Activated B cell treated with CpG ODN at 0.5 μM for 24 hours (primary cell): ENCODE data around the gene CETP. TPM values are rescaled to one million over a fixed set of nuclear protein-coding genes. Genes with fewer than 3 reads are reported as not detected.
A peak's percentile ranks its signal among the peaks of the same experiment; 100 is the strongest.
"Not testable (repeated sequence)": the region's sequence is repeated elsewhere in the genome, so short reads cannot be mapped to it uniquely, and the experiment has no call there.

ENCODE experiments used
- ATAC-seq: fragments of 200-7000 bp; cut with Tn5 transposase; one replicate; pipeline ENCODE4 v1.10.0; 2021; ENCODE audit warnings: low read depth, mild to moderate bottlenecking, moderate library complexity
- CTCF ChIA-PET: fragments of 350-600 bp; sonication (Branson Sonifier 250); formaldehyde crosslinking; loops from one replicate; lab custom pipeline; 2021; ENCODE audit warnings: antibody characterized with exemption; lab: Charles Lee
- POLR2A ChIA-PET: fragments of 350-600 bp; sonication (Branson Sonifier 250); formaldehyde crosslinking; loops from one replicate; lab custom pipeline; 2021; ENCODE audit warnings: antibody characterized with exemption; lab: Charles Lee
- DNase-seq: peaks from one replicate; pipeline ENCODE4 v3.0.0; 2022
- H3K27ac Mint-ChIP-seq: one replicate; pipeline ENCODE4 v1.8.0; 2020; ENCODE audit warnings: mixed read lengths
- H3K27me3 Mint-ChIP-seq: one replicate; pipeline ENCODE4 v1.8.0; 2021; ENCODE audit warnings: mixed read lengths
- H3K36me3 Mint-ChIP-seq: one replicate; pipeline ENCODE4 v1.8.0; 2021; ENCODE audit warnings: low read depth, mixed read lengths
- H3K4me1 Mint-ChIP-seq: one replicate; pipeline ENCODE4 v1.8.0; 2021; ENCODE audit warnings: mixed read lengths
- H3K4me3 Mint-ChIP-seq: one replicate; pipeline ENCODE4 v1.8.0; 2020; ENCODE audit warnings: mild to moderate bottlenecking, mixed read lengths
- H3K9me3 Mint-ChIP-seq: one replicate; pipeline ENCODE4 v1.8.0; 2020; ENCODE audit warnings: mixed read lengths
- CTCF ChIP-seq: fragments of 200-600 bp; IDR thresholded peaks from one replicate; pipeline ENCODE4 v1.8.0; 2022; ENCODE audit warnings: antibody characterized with exemption, mild to moderate bottlenecking
- intact Hi-C: fragments of 100-400 bp; cut with micrococcal nuclease; formaldehyde crosslinking; loops from one replicate; pipeline ENCODE4 v1.15.1; 2024
- total RNA-seq: library from RNA; stranded (reverse); gene quantifications from 2 replicates; pipeline ENCODE4 v1.2.3, GENCODE V29; 2022

CETP gene
- total RNA-seq, 1 donor from 2014 or later: 1.4 TPM

GRCh38 chr16:56988948-56989945 lies 27.5 kb downstream of the CETP start, which contains the start of gene NLRC5:
Gene NLRC5 (plus strand): TSS chr16:56989557. CDS start chr16:57020713, 31,156 bp downstream.
- Mint-ChIP-seq H3K4me1 (peaks cover 86% of the 10 kb centered on the region), H3K27me3 (no peaks in the 10 kb centered on the region), H3K36me3 (peaks cover 50% of the 10 kb centered on the region), H3K9me3 (no peaks in the 10 kb centered on the region), H3K27ac (peak within 1 kb of the TSS; percentile 93), H3K4me3 (peak within 1 kb of the TSS; percentile 96)
- intact Hi-C loops: no loop called here
- CTCF ChIA-PET: interaction anchor here (0.9 to 1.6 kb wide), 11 partner anchors 10 to 63 kb away, joined by 3 to 16 read pairs (median 4); no protein-coding TSS in a partner anchor
- no peak for TF ChIP-seq CTCF
- POLR2A ChIA-PET: interaction anchor here (0.6 to 10.4 kb wide), 23 partner anchors 8 to 253 kb away, joined by 3 to 233 read pairs (median 8); partner anchors contain the start of gene HERPUD1
- ATAC-seq (peak; percentile 89), DNase-seq (peak; percentile 76)

- ATAC-seq (no peak), DNase-seq (peak; percentile 9)
- Mint-ChIP-seq H3K9me3 (no peaks in the 10 kb centered on the region), H3K27ac (peak overlapping the region; percentile 93), H3K36me3 (peaks cover 49% of the 10 kb centered on the region), H3K27me3 (no peaks in the 10 kb centered on the region), H3K4me1 (peaks cover 86% of the 10 kb centered on the region), H3K4me3 (peak overlapping the region; percentile 96)
- TF ChIP-seq CTCF: no peak
- CTCF ChIA-PET: interaction anchor here (0.9 to 1.6 kb wide), 11 partner anchors 9 to 63 kb away, joined by 3 to 16 read pairs (median 4); no protein-coding TSS in a partner anchor
- intact Hi-C loops: loop anchor here (1.0 to 5.0 kb wide), 4 partner anchors 9 to 38 kb away; no protein-coding TSS in a partner anchor
- POLR2A ChIA-PET: interaction anchor here (0.9 to 10.4 kb wide), 18 partner anchors 9 to 80 kb away, joined by 3 to 233 read pairs (median 10); partner anchors contain the start of gene HERPUD1
Measured at GRCh38 chr16:56989988-56990387, 28.2 kb downstream of the CETP start.

GRCh38 chr16:56990407-56991286 lies 28.9 kb downstream of the CETP start:
- H3K36me3 Mint-ChIP-seq: peaks cover 52% of the 10 kb centered on the region
- POLR2A ChIA-PET: interaction anchor here (0.7 to 10.4 kb wide), 10 partner anchors 9 to 79 kb away, joined by 4 to 233 read pairs (median 14); no protein-coding TSS in a partner anchor

GRCh38 chr16:56992431-56992830 lies 30.7 kb downstream of the CETP start:
- H3K27ac Mint-ChIP-seq: peak overlapping the region; percentile 18
- peaks cover 79% of the 10 kb centered on the region for H3K4me1 Mint-ChIP-seq
- ATAC-seq, H3K27me3 Mint-ChIP-seq, H3K4me3 Mint-ChIP-seq, DNase-seq, H3K9me3 Mint-ChIP-seq: not testable (repeated sequence)
- intact Hi-C loops: loop anchor here (5.0 kb wide), 1 partner anchor 40 kb away; no protein-coding TSS in a partner anchor
- ChIA-PET POLR2A (interaction anchor here (0.6 to 2.1 kb wide), 6 partner anchors 13 to 56 kb away, joined by 4 to 8 read pairs (median 4); no protein-coding TSS in a partner anchor), CTCF (interaction anchor here (1.6 kb wide), 1 partner anchor 21 kb away, joined by 3 read pairs; no protein-coding TSS in a partner anchor)
- H3K36me3 Mint-ChIP-seq: peaks cover 63% of the 10 kb centered on the region

More at GRCh38 chr16:56990407-56991286, 28.9 kb downstream of the CETP start:
- Mint-ChIP-seq H3K4me3 (peak overlapping the region; percentile 96), H3K9me3 (no peaks in the 10 kb centered on the region), H3K27me3 (no peaks in the 10 kb centered on the region), H3K27ac (peak overlapping the region; percentile 93), H3K4me1 (peaks cover 85% of the 10 kb centered on the region)
- no peak for TF ChIP-seq CTCF
- DNase-seq (peak; percentile 12), ATAC-seq (no peak)
- intact Hi-C loops: loop anchor here (1.0 to 5.0 kb wide), 4 partner anchors 9 to 38 kb away; no protein-coding TSS in a partner anchor
- CTCF ChIA-PET: interaction anchor here (1.4 to 1.6 kb wide), 3 partner anchors 9 to 27 kb away, joined by 4 to 16 read pairs (median 6); no protein-coding TSS in a partner anchor
